HCT116 (cell line): ENCODE data around the gene BET1L. TPM values are rescaled to one million over a fixed set of nuclear protein-coding genes. Genes with fewer than 3 reads are reported as not detected.

Experiments
- ATAC-seq: fragments of 200-7000 bp; cut with Tn5 transposase; 2 replicates; pipeline ENCODE4 v1.9.1; 2020; ENCODE audit warnings: mild to moderate bottlenecking, moderate library complexity
- Bru-seq: library from RNA; stranded (reverse); fragments of 400-500 nt; gene quantifications from one replicate; lab custom pipeline; 2021; lab: Mats Ljungman, UMichigan
- BruChase-seq, 2 experiments: library from RNA; stranded (reverse); fragments of 400-500 nt; gene quantifications; one replicate each; lab custom pipeline; 2021; lab: Mats Ljungman, UMichigan
- BruUV-seq: library from RNA; stranded (reverse); fragments of 400-500 nt; replicated peaks from 2 replicates; lab custom pipeline; 2021; lab: Mats Ljungman, UMichigan
- CTCF ChIA-PET: fragments of 300-600 bp; sonication (Branson Sonifier 250); formaldehyde crosslinking; loops from one replicate; lab custom pipeline; 2021; ENCODE audit warnings: antibody characterized with exemption; lab: Charles Lee
- POLR2A ChIA-PET: fragments of 300-600, 350-600 bp; sonication (Branson Sonifier 250); formaldehyde crosslinking; loops from one replicate; lab custom pipeline; 2021; ENCODE audit warnings: antibody characterized with exemption; lab: Charles Lee
- RAD21 ChIA-PET, 2 experiments: fragments of 300-600 bp; sonication (Branson Sonifier 250); formaldehyde crosslinking; loops; one replicate each; lab custom pipeline; 2023; ENCODE audit warnings: low total read pairs in 2 of 2; ENCODE audit not compliant: uncharacterized antibody in 2 of 2, unreplicated experiment in 2 of 2, low non-redundant PET in 1 of 2; lab: Charles Lee
- DNase-seq: peaks from one replicate; pipeline ENCODE4 v3.0.0-alpha.2; 2010; ENCODE audit warnings: low read depth, low spot score
- H2AFZ ChIP-seq: fragments of 200-600 bp; shearing (Covaris generic), sonication (generic); 2 replicates; pipeline ENCODE4 v1.6.1; 2017; ENCODE audit warnings: low read depth, mixed run types, mixed read lengths, antibody characterized with exemption, low read length; ENCODE audit not compliant: poor library complexity, severe bottlenecking
- H3K27ac ChIP-seq: 2 replicates; pipeline ENCODE4 v1.5.1; 2012; ENCODE audit warnings: low read depth, low read length
- H3K27me3 ChIP-seq: fragments of 200-600 bp; sonication (generic); 2 replicates; pipeline ENCODE4 v1.6.1; 2016; ENCODE audit warnings: mixed run types, low read length, mixed read lengths; ENCODE audit not compliant: insufficient read depth
- H3K36me3 ChIP-seq, 2 experiments: fragments of 200-500 bp in 1 of 2; fragments of 200-600 bp in 1 of 2; sonication (Bioruptor generic) in 1 of 2; sonication (generic) in 1 of 2; 2 replicates each; pipeline versions ENCODE4 v1.5.1 to v1.6.1; 2014 to 2016; ENCODE audit warnings: low read length in 2 of 2, inconsistent platforms in 1 of 2, mixed read lengths in 1 of 2, mixed run types in 1 of 2; ENCODE audit not compliant: insufficient read depth in 2 of 2, control insufficient read depth in 1 of 2
- H3K4me1 ChIP-seq, 2 experiments: fragments of 200-600 bp in 1 of 2; sonication (generic) in 1 of 2; 2 replicates each; pipeline versions ENCODE4 v1.5.1 to v1.6.1; 2012 to 2017; ENCODE audit warnings: low read length in 2 of 2, inconsistent platforms in 1 of 2, mild to moderate bottlenecking in 1 of 2, mixed read lengths in 1 of 2, mixed run types in 1 of 2, moderate library complexity in 1 of 2; ENCODE audit not compliant: insufficient read depth in 2 of 2, control insufficient read depth in 1 of 2
- H3K4me2 ChIP-seq: fragments of 200-600 bp; sonication (generic); 2 replicates; pipeline ENCODE4 v1.6.1; 2017; ENCODE audit warnings: mixed run types, low read length, mixed read lengths
- H3K4me3 ChIP-seq, 2 experiments: fragments of 200-600 bp in 1 of 2; sonication (generic) in 1 of 2; replicated peaks in 1 of 2; 2 replicates each; pipeline ENCODE4 v1.5.1; 2011 to 2016; ENCODE audit warnings: low read length in 2 of 2, control low read depth in 1 of 2, low read depth in 1 of 2, mild to moderate bottlenecking in 1 of 2, mixed read lengths in 1 of 2, mixed run types in 1 of 2
- H3K79me2 ChIP-seq: fragments of 200-600 bp; sonication (generic); 2 replicates; pipeline ENCODE4 v1.6.1; 2017; ENCODE audit warnings: mild to moderate bottlenecking, mixed run types, low read length, moderate library complexity, mixed read lengths; ENCODE audit not compliant: insufficient read depth
- H3K9ac ChIP-seq: fragments of 200-600 bp; sonication (generic); 2 replicates; pipeline ENCODE4 v1.6.1; 2016; ENCODE audit warnings: low read length, mixed read lengths
- H3K9me2 ChIP-seq: fragments of 200-600 bp; sonication (generic), shearing (Covaris generic); 2 replicates; pipeline ENCODE4 v1.6.1; 2017; ENCODE audit warnings: mixed run types, mild to moderate bottlenecking, moderate library complexity; ENCODE audit not compliant: insufficient read depth
- H3K9me3 ChIP-seq, 2 experiments: fragments of 200-500 bp in 1 of 2; fragments of 200-600 bp in 1 of 2; sonication (Bioruptor generic) in 1 of 2; sonication (generic) in 1 of 2; 2 replicates each; pipeline ENCODE4 v1.6.1; 2014 to 2017; ENCODE audit warnings: low read length in 2 of 2, mixed read lengths in 2 of 2, inconsistent platforms in 1 of 2, low read depth in 1 of 2, mild to moderate bottlenecking in 1 of 2, mixed run types in 1 of 2, moderate library complexity in 1 of 2; ENCODE audit not compliant: control insufficient read depth in 1 of 2, insufficient read depth in 1 of 2
- H4K20me1 ChIP-seq: fragments of 200-600 bp; sonication (generic), shearing (Covaris generic); 2 replicates; pipeline ENCODE4 v1.6.1; 2017; ENCODE audit warnings: mixed run types, mild to moderate bottlenecking, moderate library complexity; ENCODE audit not compliant: insufficient read depth
- JUND ChIP-seq: IDR thresholded peaks from 2 replicates; pipeline ENCODE4 v1.6.1; 2012
- POLR2A ChIP-seq: IDR thresholded peaks from 2 replicates; pipeline ENCODE4 v1.7.0; 2011; ENCODE audit warnings: borderline replicate concordance; ENCODE audit not compliant: insufficient read depth, insufficient read length; ENCODE audit errors: extremely low read depth
- POLR2AphosphoS5 ChIP-seq: IDR thresholded peaks from 2 replicates; pipeline ENCODE4 v1.6.1; 2011; ENCODE audit warnings: mild to moderate bottlenecking, low read depth, low read length, moderate library complexity
- REST ChIP-seq: IDR thresholded peaks from 2 replicates; pipeline ENCODE4 v1.6.1; 2012; ENCODE audit warnings: low read depth
- SIN3A ChIP-seq: IDR thresholded peaks from 2 replicates; pipeline ENCODE4 v1.6.1; 2012; ENCODE audit warnings: low read depth
- TCF7L2 ChIP-seq: IDR thresholded peaks from 2 replicates; pipeline ENCODE4 v1.7.0; 2011; ENCODE audit warnings: borderline replicate concordance, inconsistent platforms; ENCODE audit not compliant: insufficient read depth, insufficient read length; ENCODE audit errors: extremely low read depth
- YY1 ChIP-seq: IDR thresholded peaks from 2 replicates; pipeline ENCODE4 v1.6.1; 2011; ENCODE audit warnings: low read length, low read depth, moderate library complexity, mild to moderate bottlenecking; ENCODE audit not compliant: insufficient replicate concordance; ENCODE audit errors: extremely low read depth
- ZFX ChIP-seq: fragments of 450-650 bp; IDR thresholded peaks from 2 replicates; pipeline ENCODE4 v1.6.1; 2017
- ZNF274 ChIP-seq: fragments of 200-500 bp; sonication (Bioruptor generic); IDR thresholded peaks from 2 replicates; pipeline ENCODE4 v1.6.1; 2014; ENCODE audit warnings: mild to moderate bottlenecking, low read depth, low read length, inconsistent platforms
- intact Hi-C: fragments of 100-400 bp; cut with micrococcal nuclease; formaldehyde crosslinking; loops from 2 replicates; pipeline ENCODE4 v1.10.0; 2022
- long read RNA-seq: library from polyadenylated mRNA; unstranded; transcript quantifications from one replicate; pipeline ENCODE4 v2.0.0, GENCODE V29; 2021; ENCODE audit not compliant: unreplicated experiment
- polyA plus RNA-seq: library from polyadenylated mRNA; unstranded; fragments of >200 nt; gene quantifications from 2 replicates; pipeline ENCODE4 v1.2.1, GENCODE V29; 2012; ENCODE audit warnings: missing spikeins
- total RNA-seq: library from RNA; stranded (reverse); gene quantifications from one replicate; pipeline ENCODE4 v1.2.1, GENCODE V29; 2021; ENCODE audit not compliant: unreplicated experiment

Gene BET1L
- 49.1 TPM for total RNA-seq
- polyA plus RNA-seq = 46.9 and 53.9 TPM in 2 replicates
- Bru-seq, nascent RNA = percentile 52 among the genes with signal in this experiment
- percentile 67 among the genes with signal in this experiment for BruChase-seq, experiment 1, labeled RNA remaining after a 6-hour chase
- BruChase-seq, experiment 2, labeled RNA remaining after a 2-hour chase = percentile 71 among the genes with signal in this experiment
- long read RNA-seq, transcript BET1L-203 (4 exons, 2,819 nt) = major isoform, 28 of 62 reads
- long read RNA-seq, partial matches to known transcripts = 5 of 62 reads
- long read RNA-seq, other reads (novel, unspliced or antisense) = 26 of 62 reads

- ChIA-PET RAD21 (no interaction called here), CTCF (no interaction called here), POLR2A (interaction anchor here (1.0 to 1.2 kb wide), 2 partner anchors 148 to 241 kb away, joined by 4 to 7 read pairs; no protein-coding TSS in a partner anchor)
- Histone ChIP-seq H4K20me1 (no peaks in the 10 kb centered on the region), H3K9me3 (no peaks in the 10 kb centered on the region), H3K79me2 (peaks cover 69% of the 10 kb centered on the region), H3K4me2 (peak within 1 kb of the TSS; percentile 91), H3K36me3 (peaks cover 29 to 52% of the 10 kb centered on the region in 2 experiments), H3K4me3 (peak within 1 kb of the TSS; percentile 76 to 99), H3K9ac (peak within 1 kb of the TSS; percentile 89), H3K9me2 (no peaks in the 10 kb centered on the region), H2AFZ (no peak within 1 kb of the TSS), H3K4me1 (peaks cover 16 to 24% of the 10 kb centered on the region in 2 experiments), H3K27ac (peak within 1 kb of the TSS; percentile 94), H3K27me3 (no peaks in the 10 kb centered on the region)
- intact Hi-C loops = loop anchor here (1.0 kb wide), 1 partner anchor 29 kb away; the partner anchor contains the start of genes PSMD13 and SIRT3
- peak; percentile 82 for ATAC-seq
- TF ChIP-seq POLR2AphosphoS5 (peak; percentile 93), JUND (no peak), POLR2A (peak; percentile 75), TCF7L2 (peak; percentile 69), REST (no peak), ZNF274 (no peak), YY1 (peak; percentile 50), ZFX (peak; percentile 10; the same call in 1 of the 2 replicates), SIN3A (no peak)
- DNase-seq = peak; percentile 97
- no TSS peak for BruUV-seq
Measured at GRCh38 chr11:207208-207862, at the start of gene BET1L, which contains the start of gene RIC8A. Gene BET1L, minus strand, starts transcription at chr11:207399. Its CDS starts 78 bp downstream, at chr11:207321. Gene RIC8A, plus strand, starts transcription at chr11:207708. Its CDS starts 1,147 bp downstream, at chr11:208855.
